ENCODE results near the gene TMEM131.

- TF ChIP-seq POLR2A (IDR thresholded peaks at IDR 0.05): no peak
- TF ChIP-seq POLR2AphosphoS5 (IDR thresholded peaks at IDR 0.05): no peak
- TF ChIP-seq CTCF (IDR thresholded peaks at IDR 0.05): no peak
Measured at GRCh38 chr2:97747285-97747684, 248.5 kb downstream of the TMEM131 start.

All from sigmoid colon (tissue), 4 donors.